HG02588 (cell line): ENCODE results near the gene FCN2.

ENCODE experiments used
- ATAC-seq: cut with Tn5 transposase; IDR thresholded peaks from one replicate; pipeline ENCODE4 v1.9.1; 2021; ENCODE audit warnings: mild to moderate bottlenecking, moderate library complexity; ENCODE audit not compliant: unreplicated experiment

Gene FCN2

DNA sequence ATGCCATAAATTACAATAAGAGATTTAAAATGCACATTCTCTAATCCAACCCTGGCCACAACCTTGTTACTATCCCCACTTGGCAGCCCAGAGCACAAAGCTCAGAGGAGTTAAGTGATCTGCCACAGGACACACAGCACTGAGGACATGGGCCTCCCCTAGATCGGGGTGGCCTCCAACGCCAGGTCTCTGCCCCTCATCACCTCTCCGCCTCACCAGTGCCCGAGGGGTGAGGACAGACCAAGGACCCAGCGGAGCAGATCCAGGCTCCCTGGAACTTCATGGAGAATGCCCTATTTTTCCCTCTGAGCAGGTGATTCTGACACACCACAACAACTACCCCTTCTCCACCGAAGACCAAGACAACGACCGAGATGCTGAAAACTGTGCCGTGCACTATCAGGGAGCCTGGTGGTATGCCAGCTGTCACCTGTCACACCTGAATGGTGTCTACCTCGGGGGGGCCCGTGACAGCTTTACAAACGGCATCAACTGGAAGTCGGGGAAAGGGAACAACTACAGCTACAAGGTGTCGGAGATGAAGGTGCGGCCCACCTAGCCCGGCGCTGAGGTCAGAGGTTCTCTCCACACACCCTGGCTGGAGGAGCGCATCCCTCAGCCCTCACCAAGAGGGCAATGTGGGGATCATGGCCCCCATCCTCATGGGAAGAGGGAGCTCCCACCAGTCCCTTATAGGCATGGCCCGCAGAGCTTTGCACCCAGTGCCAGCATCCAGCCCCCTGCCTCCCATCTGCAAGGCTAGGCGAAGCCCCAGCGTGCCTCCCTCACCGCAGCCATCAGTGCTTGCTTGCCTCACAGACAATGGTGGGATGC is 12.5 kb upstream of the FCN2 start:
- ATAC-seq, result no peak

DNA sequence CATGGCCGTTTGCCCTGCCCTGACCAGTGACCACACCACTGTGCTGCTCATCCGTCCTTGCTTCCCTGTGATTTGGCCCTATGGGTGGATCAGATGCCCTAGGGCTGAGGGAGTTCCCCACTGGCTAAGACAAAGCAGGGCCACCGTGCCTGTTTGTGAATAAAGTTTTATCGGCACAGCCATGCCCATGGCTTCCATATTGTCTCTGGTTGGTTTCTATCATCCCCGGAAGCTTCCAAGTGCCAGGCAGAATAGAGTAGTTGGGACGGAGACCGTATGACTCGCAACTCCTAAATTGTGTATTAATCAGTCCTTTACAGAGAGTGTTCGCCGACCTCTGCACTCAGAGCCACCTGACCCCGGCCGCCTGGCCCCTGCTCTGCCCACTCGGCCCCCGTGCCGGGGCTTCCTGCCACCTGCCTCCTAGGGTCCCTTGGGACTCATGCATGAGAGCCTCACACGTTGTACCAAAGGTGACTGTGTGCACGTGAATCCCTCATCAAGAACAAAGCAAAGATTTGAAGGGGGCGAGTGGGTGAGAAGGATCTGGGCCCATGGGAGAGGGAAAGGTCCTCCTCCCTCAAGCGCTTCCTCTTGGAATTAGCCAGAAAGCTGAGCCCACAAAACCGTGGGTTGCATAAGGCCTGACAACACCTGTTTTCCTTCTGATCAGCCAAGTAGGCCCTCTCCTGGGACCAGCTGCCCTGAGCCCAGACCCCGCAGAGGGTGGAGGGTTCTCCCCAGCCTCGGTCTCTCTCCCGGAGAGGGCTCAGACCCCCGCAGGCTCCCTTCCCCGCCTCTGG is 11.7 kb upstream of the FCN2 start:
- no peak for ATAC-seq

GRCh38 chr9:134869554-134870300 is 10.9 kb upstream of the FCN2 start:
- ATAC-seq, result no peak

GRCh38 chr9:134870301-134870694 is 10.3 kb upstream of the FCN2 start:
- no peak for ATAC-seq

DNA sequence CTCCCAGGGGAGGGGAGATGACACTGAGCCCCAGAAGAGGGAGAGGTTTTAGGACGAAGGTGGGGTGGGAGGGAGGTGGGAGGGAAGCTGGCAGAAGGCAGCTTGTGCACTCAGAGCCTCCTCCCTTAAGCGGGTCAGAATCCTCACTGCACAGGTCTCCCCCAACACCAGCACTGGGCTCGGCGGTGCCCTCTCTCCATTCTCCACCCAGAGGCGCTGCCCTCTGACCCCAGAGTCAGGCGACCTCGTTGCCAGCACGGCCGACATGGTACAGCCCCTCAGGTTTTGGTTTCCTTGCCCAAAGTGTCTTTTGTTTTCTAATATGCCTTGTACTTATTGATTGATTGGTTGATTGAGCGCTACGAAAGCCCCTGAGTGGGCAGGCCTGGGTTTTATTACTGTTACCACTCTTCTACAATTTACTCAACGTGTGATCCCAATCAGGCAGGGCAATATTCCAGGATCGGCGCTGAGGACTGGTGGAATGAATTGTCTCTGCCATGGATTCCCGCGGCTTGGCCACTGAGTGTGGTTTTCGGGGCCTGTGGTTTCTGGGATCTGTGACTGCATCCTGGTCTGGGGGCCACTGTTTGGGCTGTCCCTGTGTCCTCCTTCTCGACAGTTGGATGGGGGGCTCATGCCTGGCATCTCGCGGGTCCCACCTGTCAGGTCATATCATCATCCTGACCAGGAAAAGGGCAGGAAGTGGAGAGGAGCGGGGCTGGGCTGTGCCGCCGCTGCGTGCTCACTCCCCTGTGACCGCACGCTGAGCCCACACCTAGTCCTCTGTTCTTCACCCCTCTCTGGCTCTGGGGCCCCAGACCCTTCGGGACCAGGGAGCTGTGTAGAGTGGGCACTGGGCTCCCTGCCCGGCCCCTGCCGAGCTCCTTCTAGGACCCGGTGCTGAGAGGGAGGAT is 9.6 kb upstream of the FCN2 start:
- no peak for ATAC-seq

DNA sequence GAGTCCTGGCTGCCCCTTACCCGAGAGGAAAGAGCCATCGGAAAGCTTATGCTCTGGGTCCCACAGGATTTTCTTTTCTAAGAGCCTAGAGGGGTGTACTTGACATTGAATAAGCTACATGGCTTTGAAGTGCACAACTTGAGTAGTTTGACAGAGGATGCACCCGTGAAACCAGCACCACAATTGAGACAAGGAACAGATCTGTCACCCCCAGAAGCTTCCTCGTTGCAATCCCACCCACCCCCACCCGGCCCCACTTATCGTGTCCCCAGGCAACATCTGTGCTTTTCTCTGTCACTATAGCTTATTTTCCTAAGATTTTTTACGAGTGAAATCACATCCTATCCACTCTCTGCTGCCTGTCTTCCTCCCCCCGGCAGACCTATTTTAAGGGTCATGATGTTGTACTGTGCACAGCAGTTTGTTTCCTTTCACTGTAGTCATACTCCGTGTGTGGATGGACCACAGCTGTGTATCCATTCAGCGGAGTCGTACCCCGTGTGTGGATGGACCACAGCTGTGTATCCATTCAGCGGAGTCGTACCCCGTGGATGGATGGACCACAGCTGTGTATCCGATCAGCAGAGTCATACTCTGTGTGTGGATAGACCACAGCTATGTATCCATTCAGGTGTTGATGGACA is 8.8 kb upstream of the FCN2 start:
- ATAC-seq, result no peak

- no peak for ATAC-seq
Observed at GRCh38 chr9:134872482-134873231, 8.0 kb upstream of the FCN2 start.

- no peak for ATAC-seq
Observed at GRCh38 chr9:134875371-134875770, 5.2 kb upstream of the FCN2 start.

- ATAC-seq, result no peak
Observed at GRCh38 chr9:134877541-134877940, 3.1 kb upstream of the FCN2 start.

DNA sequence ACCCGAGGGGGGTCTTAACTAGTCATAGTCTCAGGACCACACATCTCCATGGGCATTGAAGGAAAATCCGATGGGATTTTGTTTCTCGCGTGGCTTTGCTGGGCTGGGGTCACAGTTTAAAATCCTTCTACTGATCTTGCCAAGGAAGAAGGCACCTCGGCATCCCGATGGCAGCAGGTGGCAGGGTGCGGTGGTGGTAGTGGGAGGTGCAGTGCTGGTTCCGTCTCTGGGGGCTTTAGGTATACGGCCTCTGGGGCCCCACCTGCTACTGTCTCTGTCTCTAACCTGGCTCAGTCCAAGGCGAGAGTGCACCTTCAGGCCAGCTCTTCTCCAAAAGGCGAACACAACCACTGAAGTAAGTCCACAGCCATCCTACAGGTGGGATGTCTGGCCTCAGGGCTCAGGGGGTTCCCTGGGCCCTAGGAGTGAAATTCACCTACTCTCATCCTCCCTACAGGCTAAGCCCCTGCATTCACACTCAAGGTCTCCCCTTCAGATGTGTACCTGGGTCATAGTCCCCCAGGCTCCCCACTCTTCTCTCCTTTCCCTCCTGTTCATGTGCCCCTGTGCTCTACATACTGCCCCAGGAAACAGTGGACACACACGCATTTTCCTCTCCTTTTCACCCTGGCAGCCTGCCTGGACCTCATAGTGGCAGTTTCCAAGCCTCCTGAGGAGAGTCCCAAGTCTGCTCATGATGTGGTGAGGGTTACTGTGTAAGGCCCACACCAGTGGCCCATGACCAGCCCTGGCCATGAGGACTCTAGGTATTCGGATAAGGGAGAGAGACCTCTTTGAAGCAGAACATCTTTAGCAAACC is 736 bp upstream of the FCN2 start:
- ATAC-seq, result no peak

- no peak for ATAC-seq
Observed at GRCh38 chr9:134881313-134881670, 682 bp downstream of the FCN2 start.

DNA sequence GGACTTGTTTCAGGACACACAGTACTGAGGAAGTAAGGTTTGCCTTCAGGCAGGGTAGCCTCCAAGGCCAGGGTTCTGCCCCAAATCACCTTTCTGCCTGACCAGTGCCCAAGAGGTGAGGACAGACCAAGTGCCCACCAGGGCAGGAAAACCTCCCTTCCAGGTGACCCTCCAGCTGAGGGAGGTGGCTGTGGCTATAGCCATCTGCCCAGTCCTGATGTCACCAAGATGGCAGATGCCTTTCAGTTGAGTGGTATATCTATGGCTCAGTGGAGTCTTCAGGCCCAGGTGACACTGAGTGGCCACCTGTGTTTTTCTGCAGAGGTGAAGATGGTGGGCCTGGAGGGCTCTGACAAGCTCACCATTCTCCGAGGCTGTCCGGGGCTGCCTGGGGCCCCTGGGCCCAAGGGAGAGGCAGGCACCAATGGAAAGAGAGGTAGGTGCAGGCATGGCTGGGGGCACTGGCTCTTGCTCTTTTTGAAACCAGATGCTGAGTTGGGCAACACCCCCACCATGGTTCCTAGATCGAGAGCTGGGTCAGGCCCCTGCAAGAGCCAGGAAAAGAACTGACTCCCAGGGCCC is 1.7 kb downstream of the FCN2 start:
- no peak for ATAC-seq

DNA sequence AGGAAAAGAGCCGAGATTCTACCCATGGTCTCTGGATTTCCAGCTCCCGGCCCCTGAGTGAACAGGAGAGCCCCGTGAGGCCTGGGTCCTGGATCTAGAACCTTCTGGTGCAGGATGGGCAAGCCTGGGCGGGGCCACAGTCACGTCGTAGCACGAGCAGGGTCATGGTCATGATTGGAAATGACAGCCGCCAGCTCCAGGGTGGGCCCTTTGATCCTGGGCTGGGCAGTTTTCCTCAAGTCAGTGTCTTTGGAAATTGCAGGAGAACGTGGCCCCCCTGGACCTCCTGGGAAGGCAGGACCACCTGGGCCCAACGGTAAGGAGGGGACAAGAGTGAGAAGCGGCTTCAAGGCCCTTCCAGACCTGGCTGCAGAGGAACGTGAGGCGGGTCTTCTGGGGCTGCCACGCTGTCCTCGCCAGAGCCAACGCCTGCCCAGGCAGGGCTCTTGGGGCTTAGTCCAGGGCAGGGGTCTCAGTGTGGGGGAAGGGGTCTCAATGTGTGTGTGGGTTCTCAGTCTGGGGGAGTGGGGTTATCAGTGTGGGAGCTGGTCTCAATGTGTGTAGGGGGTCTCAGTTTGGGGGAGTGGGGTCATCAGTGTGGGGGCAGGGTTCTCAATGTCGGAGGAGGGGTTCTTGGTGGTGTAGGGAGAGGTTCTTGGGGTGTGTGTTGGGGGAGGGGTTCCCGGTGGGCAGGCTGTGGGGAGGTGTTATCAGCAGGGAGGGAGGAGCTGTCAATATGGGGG is 2.6 kb downstream of the FCN2 start:
- no peak for ATAC-seq

GRCh38 chr9:134884492-134884891 is 3.9 kb downstream of the FCN2 start:
- ATAC-seq, result no peak

DNA sequence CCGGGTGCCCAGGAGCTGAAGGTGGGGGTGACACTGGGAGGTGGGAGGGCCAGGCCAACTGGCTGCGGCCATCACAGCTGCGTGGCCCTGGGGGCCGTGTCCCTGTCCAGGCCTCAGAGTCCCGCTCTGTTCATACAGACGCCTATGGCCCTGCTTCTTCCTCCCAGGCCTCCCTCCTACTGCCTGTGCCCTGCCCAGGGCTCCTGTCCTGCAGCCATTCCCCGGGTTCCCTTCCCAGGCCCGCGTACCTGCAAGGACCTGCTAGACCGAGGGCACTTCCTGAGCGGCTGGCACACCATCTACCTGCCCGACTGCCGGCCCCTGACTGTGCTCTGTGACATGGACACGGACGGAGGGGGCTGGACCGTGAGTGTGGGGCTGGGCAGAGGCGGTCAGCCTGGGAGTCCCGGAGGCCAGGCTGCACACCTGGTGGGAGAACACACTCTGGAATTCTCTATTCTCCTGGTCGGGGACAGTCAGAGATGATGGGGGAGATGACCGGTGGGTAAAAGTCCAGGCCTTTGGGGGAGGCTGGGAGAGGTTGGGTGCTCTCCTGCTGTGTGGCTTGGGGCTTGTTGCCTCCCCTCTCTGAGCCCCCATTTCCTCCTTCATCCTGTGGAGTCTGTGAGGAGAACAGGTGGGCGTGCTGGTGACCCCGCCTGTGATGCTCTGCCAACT is 4.5 kb downstream of the FCN2 start:
- no peak for ATAC-seq

GRCh38 chr9:134885679-134886412 is 5.2 kb downstream of the FCN2 start:
- ATAC-seq, result no peak
